IPS-18a (cell line): Measurements from ENCODE around the gene EREG.

Experiments used
- H3K27ac ChIP-seq: one replicate; pipeline ENCODE4 v1.5.1; 2013; ENCODE audit warnings: low read length
- H3K27me3 ChIP-seq: one replicate; pipeline ENCODE4 v1.6.1; 2013; ENCODE audit warnings: mild to moderate bottlenecking, low read length; ENCODE audit not compliant: control insufficient read depth, insufficient read depth
- H3K36me3 ChIP-seq: one replicate; pipeline ENCODE4 v1.6.1; 2013; ENCODE audit warnings: low read depth, low read length; ENCODE audit not compliant: control insufficient read depth
- H3K4me1 ChIP-seq: one replicate; pipeline ENCODE4 v1.6.1; 2013; ENCODE audit warnings: low read depth, low read length; ENCODE audit not compliant: control insufficient read depth
- H3K4me3 ChIP-seq: one replicate; pipeline ENCODE4 v1.5.1; 2013; ENCODE audit warnings: low read length
- H3K9ac ChIP-seq: one replicate; pipeline ENCODE4 v1.6.1; 2013; ENCODE audit warnings: mild to moderate bottlenecking, low read length, moderate library complexity
- H3K9me3 ChIP-seq: one replicate; pipeline ENCODE4 v1.6.1; 2013; ENCODE audit warnings: low read depth, low read length; ENCODE audit not compliant: control insufficient read depth

The EREG gene

DNA sequence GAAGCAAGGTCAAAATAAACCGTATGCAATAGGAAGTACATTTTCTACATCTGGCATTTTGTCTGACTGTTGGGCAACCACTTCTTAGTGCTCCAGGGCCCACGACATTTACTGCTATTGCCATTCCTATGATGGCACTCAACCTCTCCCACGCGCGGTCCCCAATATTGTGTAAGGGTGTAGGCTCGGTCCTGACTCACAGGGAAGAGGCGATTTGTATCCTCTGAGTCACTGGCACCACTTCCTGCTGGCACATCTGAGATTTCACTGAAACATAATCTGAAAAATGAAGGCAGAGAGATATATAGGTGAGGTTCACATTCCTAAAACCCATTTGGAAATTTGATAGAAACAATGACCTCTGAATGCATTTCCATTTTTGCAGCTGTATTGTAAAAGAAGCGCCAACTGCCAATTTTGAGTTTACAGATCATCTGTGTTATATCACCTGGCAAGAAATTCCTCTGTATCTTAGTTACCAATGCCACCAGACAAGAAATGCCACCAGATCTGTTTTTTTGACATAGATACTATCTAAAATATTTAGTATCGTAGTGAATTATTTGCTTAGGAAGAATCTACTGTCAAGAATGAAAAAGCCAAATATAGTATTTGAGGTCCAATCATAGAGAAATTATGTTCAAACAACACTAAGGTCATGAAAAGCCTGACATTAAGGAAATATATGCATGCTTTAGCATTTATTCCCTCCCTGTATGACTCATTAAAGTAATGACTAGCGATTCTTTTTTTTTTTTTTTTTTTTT lies 9.8 kb downstream of the EREG start:
- H3K27me3 ChIP-seq, result no peaks in the 10 kb centered on the region
- H3K9me3 ChIP-seq, result no peaks in the 10 kb centered on the region
- no peaks in the 10 kb centered on the region for H3K36me3 ChIP-seq
- H3K4me3 ChIP-seq, result no peak overlapping the region
- H3K9ac ChIP-seq, result no peak overlapping the region
- no peak overlapping the region for H3K27ac ChIP-seq
- no peaks in the 10 kb centered on the region for H3K4me1 ChIP-seq

DNA sequence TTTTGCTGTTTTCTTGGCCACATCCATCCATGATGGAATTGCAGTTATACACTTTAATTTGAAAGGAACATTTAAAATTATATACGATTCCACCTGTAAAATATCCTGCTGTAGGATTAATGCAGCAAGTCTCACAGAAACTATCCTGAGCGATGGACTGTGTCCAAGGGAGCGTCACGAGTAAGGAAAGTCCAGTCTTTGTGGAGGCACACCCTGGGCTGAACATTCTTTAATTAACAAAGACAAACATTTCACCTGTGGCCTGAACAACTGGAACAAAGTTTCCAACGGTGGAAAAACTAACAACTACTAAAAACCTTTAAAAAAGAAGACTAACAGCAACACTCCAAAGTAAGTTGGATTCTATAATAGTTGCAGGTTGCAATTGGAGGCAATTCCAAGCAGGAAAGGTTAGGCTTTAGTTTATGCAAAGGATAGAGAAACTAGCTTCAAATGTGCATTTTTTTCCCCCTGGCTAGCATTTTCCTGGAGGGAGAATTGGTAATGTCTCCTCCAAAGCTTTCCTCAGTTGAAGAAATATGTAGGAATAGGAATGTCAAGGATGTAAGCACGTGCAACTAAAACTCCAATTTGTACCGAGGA lies 11.0 kb downstream of the EREG start:
- no peaks in the 10 kb centered on the region for H3K27me3 ChIP-seq
- H3K27ac ChIP-seq, result no peak overlapping the region
- H3K9ac ChIP-seq, result no peak overlapping the region
- no peaks in the 10 kb centered on the region for H3K36me3 ChIP-seq
- no peaks in the 10 kb centered on the region for H3K9me3 ChIP-seq
- H3K4me3 ChIP-seq, result no peak overlapping the region
- H3K4me1 ChIP-seq, result no peaks in the 10 kb centered on the region

DNA sequence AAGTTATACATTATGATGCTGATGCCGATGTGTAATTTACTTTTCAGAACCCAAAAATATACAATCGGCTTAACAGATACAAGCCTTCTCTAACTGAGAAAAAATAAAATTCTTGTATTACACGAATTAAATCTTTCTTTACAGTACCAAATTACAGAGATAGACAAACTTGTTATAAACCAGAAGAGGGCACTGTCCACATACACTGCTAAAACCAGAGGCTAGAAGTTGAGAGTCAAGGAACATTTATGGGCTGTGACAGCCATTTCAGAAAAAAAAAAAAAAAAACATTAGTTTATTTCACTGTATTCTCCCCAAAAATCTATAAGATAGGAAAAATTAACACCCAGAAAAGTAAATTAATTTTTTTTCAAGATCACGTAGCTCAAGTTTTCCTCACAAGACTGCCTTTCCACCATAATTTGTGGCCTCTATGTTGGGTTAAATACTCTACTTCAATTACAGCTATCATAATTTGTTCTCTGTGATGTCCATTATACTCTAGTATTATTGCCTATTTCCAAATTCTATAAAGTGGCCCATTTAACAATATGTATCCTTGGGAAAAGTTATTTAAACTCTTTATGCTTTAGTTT lies 12.0 kb downstream of the EREG start:
- no peaks in the 10 kb centered on the region for H3K4me1 ChIP-seq
- H3K27me3 ChIP-seq, result no peaks in the 10 kb centered on the region
- no peak overlapping the region for H3K4me3 ChIP-seq
- no peaks in the 10 kb centered on the region for H3K36me3 ChIP-seq
- no peak overlapping the region for H3K27ac ChIP-seq
- H3K9me3 ChIP-seq, result no peaks in the 10 kb centered on the region
- no peak overlapping the region for H3K9ac ChIP-seq

DNA sequence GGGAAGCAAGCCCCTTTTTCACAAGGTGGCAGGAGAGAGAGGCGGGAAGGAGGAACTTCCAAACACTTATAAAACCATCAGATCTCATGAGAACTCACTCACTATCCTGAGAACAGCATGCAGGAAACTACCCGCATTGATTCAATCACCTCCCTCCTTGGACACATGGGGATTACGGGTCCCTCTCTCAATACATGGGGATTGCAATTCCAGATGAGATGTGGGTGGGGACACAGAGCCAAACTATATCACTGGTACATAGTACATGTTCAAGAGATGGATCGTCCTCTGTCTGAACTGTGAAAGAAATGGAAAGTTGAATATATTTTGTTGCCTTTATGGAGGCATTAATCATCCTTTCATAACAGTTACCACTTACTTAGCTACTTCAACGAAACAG lies 12.8 kb downstream of the EREG start:
- H3K27me3 ChIP-seq, result no peaks in the 10 kb centered on the region
- H3K9me3 ChIP-seq, result no peaks in the 10 kb centered on the region
- H3K4me3 ChIP-seq, result no peak overlapping the region
- no peak overlapping the region for H3K27ac ChIP-seq
- no peaks in the 10 kb centered on the region for H3K4me1 ChIP-seq
- no peak overlapping the region for H3K9ac ChIP-seq
- H3K36me3 ChIP-seq, result no peaks in the 10 kb centered on the region

DNA sequence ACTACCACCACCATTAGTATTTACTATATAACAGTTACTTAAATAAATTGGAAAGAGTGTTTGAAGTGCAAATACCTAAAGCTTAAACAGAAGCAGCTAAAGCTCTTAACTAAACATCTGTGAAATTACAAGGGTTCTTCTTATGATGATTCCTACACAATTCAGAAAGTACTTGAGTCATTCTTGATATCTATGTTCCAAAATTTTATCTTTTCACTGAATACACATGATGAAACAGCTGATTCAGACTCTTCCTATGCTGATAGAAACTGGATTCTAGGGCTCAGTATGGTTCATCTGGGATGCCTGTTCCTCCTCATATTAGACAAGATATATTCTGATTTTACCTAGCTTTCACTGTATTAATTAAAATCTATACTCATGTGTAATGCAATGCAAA lies 13.6 kb downstream of the EREG start:
- H3K9ac ChIP-seq, result no peak overlapping the region
- no peak overlapping the region for H3K4me3 ChIP-seq
- no peaks in the 10 kb centered on the region for H3K9me3 ChIP-seq
- H3K4me1 ChIP-seq, result no peaks in the 10 kb centered on the region
- H3K36me3 ChIP-seq, result no peaks in the 10 kb centered on the region
- H3K27me3 ChIP-seq, result no peaks in the 10 kb centered on the region
- no peak overlapping the region for H3K27ac ChIP-seq

DNA sequence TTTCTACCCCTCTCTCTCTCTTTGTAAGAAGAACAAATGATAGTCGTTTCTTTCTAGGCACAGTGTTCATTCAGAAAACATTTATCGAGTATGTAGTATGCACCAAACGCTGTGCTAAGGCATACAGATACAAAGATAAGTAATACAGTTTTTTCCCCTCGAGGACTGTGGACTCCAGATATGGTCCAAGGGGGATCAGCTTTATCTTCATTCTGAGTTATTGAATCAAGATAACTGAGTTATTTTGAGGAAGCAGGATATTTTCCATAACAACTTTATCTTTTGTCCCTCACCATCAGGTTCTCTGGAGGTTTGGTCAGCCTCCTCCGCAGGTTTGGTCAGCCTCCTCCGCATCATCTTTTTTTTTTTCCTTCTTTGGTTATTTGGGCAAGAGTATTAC lies 15.0 kb downstream of the EREG start:
- H3K4me3 ChIP-seq, result no peak overlapping the region
- no peaks in the 10 kb centered on the region for H3K36me3 ChIP-seq
- H3K9ac ChIP-seq, result no peak overlapping the region
- no peaks in the 10 kb centered on the region for H3K4me1 ChIP-seq
- no peaks in the 10 kb centered on the region for H3K27me3 ChIP-seq
- no peaks in the 10 kb centered on the region for H3K9me3 ChIP-seq
- no peak overlapping the region for H3K27ac ChIP-seq

DNA sequence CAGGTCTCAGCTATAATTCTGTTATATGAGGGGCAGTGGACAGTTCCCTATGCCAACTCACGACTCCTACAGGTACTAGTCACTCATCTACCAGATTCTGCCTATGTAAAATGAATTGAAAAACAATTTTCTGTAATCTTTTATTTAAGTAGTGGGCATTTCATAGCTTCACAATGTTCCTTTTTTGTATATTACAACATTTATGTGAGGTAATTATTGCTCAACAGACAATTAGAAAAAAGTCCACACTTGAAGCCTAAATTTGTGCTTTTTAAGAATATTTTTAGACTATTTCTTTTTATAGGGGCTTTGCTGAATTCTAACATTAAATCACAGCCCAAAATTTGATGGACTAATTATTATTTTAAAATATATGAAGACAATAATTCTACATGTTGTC lies 20.4 kb downstream of the EREG start:
- H3K36me3 ChIP-seq, result no peaks in the 10 kb centered on the region
- H3K27me3 ChIP-seq, result no peaks in the 10 kb centered on the region
- H3K9ac ChIP-seq, result no peak overlapping the region
- H3K9me3 ChIP-seq, result no peaks in the 10 kb centered on the region
- no peak overlapping the region for H3K27ac ChIP-seq
- H3K4me3 ChIP-seq, result no peak overlapping the region
- no peaks in the 10 kb centered on the region for H3K4me1 ChIP-seq

DNA sequence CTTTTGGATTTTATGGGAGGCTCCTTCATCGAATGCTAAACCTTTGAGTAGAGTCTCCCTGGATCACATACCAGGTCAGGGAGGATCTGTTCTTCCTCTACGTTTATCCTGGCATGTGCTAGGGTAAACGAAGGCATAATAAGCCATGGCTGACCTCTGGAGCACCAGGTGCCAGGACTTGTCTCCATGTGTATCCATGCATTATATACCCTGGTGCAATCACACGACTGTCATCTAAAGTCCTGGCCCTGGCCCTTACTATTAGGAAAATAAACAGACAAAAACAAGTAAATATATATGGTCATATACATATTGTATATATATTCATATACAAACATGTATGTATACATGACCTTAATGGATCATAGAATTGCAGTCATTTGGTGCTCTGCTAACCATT lies 21.2 kb downstream of the EREG start:
- no peak overlapping the region for H3K9ac ChIP-seq
- no peaks in the 10 kb centered on the region for H3K4me1 ChIP-seq
- H3K27me3 ChIP-seq, result no peaks in the 10 kb centered on the region
- no peak overlapping the region for H3K4me3 ChIP-seq
- H3K36me3 ChIP-seq, result no peaks in the 10 kb centered on the region
- H3K9me3 ChIP-seq, result no peaks in the 10 kb centered on the region
- no peak overlapping the region for H3K27ac ChIP-seq

DNA sequence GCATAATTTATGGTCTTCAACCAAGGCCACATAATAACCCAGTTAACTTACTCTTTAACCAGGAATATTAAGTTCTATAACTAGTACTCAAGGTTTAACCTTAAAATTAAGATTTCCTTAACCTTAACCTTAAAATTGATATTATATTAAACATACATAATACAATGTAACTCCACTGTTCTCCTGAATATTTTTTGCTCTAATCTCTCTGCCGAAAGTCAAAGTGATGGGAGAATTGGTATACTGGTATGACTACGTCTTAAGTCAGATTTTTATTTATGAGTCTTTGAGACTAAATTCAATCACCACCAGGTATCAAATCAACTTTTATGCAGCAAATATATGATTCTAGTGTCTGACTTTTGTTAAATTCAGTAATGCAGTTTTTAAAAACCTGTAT lies 22.8 kb downstream of the EREG start:
- Histone ChIP-seq H3K9ac (no peak overlapping the region), H3K4me1 (no peaks in the 10 kb centered on the region), H3K27me3 (no peaks in the 10 kb centered on the region), H3K27ac (no peak overlapping the region), H3K9me3 (no peaks in the 10 kb centered on the region), H3K4me3 (no peak overlapping the region), H3K36me3 (no peaks in the 10 kb centered on the region)

DNA sequence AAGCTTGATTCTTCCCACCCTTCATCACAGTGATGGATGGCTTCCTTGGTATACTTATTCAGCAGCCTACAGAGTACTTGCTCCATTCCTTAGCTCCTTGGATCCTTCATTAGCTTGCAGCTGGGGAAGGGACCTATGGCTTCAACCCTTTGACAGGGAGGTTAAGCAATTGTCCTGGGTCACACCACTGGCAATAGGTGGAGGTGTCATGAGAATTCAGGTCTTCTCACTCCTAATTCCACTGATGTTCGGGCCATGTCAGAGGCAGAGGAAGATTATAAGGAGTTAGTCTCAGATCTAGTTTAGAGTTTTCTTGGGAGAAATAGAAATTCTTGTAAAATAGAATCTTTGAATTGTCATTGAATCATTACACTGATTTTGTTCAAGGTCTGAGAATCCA lies 24.5 kb downstream of the EREG start:
- H3K27me3 ChIP-seq, result no peaks in the 10 kb centered on the region
- no peaks in the 10 kb centered on the region for H3K4me1 ChIP-seq
- no peak overlapping the region for H3K27ac ChIP-seq
- no peaks in the 10 kb centered on the region for H3K36me3 ChIP-seq
- H3K9ac ChIP-seq, result no peak overlapping the region
- no peaks in the 10 kb centered on the region for H3K9me3 ChIP-seq
- no peak overlapping the region for H3K4me3 ChIP-seq

DNA sequence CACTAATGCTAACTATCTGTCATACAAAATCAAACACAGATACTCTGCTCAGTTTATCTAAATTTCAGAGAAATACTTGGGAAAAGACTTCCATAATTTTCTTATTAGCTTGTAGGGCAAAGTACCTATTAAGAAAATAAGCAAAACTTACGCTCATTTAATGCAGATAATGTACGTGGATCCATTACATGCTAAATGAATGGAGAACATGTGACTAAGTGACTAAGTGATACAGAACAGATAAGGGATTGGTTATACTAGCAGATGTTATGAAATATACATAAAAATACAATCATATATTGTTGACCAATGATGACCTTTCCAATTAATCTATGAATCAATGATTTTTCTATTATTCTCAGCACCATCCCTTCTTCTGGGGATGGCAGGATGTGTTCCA lies 25.7 kb downstream of the EREG start:
- Histone ChIP-seq H3K4me3 (no peak overlapping the region), H3K9me3 (no peaks in the 10 kb centered on the region), H3K27me3 (no peaks in the 10 kb centered on the region), H3K36me3 (no peaks in the 10 kb centered on the region), H3K9ac (no peak overlapping the region), H3K27ac (no peak overlapping the region), H3K4me1 (no peaks in the 10 kb centered on the region)

DNA sequence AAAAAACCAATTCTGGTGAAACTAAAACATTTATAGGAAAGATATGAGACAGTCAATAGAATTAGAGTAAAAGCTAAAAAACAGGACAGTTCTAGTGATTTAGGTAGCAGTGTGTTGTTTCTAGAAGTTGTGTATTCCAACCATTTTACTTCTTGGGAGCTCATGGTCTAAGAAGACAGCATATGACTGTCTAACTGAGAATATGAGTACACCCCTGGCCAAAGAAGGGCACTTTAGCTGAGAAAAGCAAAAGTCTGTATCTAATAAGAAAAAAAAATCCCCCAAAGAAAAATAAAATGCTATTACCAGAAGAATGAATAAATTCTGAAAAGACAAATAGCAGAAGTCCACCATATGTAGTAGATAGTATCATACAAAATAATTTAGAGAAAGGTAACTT lies 26.4 kb downstream of the EREG start:
- H3K4me3 ChIP-seq, result no peak overlapping the region
- no peak overlapping the region for H3K27ac ChIP-seq
- H3K9ac ChIP-seq, result no peak overlapping the region
- no peaks in the 10 kb centered on the region for H3K9me3 ChIP-seq
- H3K4me1 ChIP-seq, result no peaks in the 10 kb centered on the region
- no peaks in the 10 kb centered on the region for H3K36me3 ChIP-seq
- H3K27me3 ChIP-seq, result no peaks in the 10 kb centered on the region
